GM20000 (cell line): ENCODE measurements around the gene CTPS2.
"Not testable (repeated sequence)": the region's sequence is repeated elsewhere in the genome, so short reads cannot be mapped to it uniquely, and the experiment has no call there.

Experiments
- DNase-seq: peaks from one replicate; pipeline ENCODE4 v3.0.0; 2012; ENCODE audit warnings: low spot score
- CTCF ChIP-seq: IDR thresholded peaks from 2 replicates; pipeline ENCODE4 v1.5.1; 2012; ENCODE audit warnings: mild to moderate bottlenecking, control low read depth; ENCODE audit errors: extremely low read depth, missing control alignments

CTPS2 gene

DNA sequence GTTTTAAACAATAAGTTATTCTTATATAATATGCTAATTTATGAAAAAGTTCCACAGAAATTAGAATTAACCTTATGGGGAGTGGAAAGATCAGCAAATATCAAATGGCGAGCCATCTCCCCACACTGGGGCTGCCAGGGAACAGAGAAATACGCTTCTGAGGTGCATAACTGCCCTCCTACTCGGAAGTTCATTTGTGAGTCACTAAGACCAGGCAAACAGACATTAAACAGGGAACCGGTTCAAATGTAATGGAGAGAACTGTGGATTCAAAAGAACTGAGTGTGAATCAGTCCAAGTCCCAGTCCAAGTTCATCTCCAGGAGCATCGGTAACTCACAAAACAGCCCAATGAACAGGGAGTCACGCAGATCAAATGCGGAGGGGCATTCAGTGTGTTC, 73.9 kb downstream of the CTPS2 start:
- TF ChIP-seq CTCF = no peak
- DNase-seq = no peak

DNA sequence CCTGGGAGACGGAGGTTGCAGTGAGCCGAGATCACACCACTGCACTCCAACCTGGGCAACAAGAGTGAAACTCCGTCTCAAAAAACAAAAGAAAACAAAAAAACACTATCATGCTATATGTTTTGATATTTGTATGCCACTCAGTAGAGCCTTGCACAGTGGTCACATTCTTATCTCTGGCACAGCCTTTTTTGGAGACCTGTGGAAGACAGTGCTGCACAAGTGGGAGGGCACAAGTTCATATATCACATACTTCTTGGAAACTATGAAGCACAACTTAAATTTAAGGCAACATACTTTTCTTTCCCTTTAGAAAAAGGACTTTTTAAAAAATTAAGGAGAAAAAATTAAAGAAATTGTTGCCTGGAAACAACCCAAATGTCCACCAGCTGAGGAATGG, 76.9 kb downstream of the CTPS2 start:
- no peak for DNase-seq
- no peak for TF ChIP-seq CTCF

DNA sequence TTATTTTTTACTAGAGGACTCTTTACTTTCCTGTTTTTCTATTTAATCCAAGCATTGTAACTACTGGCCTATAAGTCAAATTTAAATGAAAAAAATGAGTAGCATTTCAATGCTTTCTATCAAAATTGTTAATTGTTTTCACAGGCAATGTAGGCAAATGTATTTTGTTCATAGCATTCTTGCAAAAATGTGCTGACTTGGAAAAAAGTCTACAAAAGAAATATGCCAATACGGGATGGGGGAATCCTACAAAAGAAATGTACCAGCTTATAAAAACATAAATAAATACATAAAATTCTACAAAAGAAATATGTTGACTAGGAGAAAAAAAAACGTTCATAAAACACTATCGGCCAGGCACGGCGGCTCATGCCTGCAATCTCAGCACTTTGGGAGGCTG, 77.4 kb downstream of the CTPS2 start:
- TF ChIP-seq CTCF = no peak
- DNase-seq = no peak

DNA sequence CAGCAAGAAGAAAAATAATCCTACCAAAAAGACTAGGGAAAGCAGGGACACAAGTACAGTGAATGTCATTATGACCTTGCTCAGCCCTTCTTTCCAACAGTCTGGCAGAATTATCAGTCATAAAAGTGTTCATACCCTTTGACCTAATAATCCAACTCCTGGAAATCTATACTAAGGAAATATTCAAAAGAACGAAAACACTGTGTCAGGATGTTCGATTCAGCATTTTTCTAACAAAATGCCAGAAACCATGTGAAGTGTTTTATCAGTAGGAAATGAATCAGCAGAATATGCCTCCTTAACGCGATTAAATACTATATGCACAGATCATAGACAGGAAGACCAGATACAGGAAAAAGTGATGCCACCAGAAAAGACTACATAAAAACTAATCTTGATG, 78.7 kb downstream of the CTPS2 start:
- DNase-seq = no peak
- TF ChIP-seq CTCF = no peak

DNA sequence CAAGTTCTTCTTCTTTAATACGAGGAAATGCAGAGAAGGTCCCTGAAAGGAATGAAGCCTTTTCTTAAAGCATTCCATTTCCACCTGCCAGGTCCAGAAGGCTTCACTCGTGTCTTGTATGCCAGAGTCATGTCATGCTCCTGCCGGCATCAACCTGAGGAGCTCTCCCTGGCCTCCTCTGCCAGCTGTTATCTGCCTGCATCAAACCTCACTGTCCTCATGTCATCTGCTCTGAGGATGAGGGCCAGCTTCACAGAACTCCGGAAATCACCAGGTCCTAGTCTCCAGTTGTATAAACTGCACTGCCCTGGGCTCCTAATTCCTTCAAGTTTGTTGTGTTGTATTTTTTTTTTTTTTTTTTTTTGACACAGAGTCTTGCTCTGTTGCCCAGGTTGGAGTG, 82.6 kb downstream of the CTPS2 start:
- no peak for DNase-seq
- TF ChIP-seq CTCF = no peak

GRCh38 chrX:16628946-16629595, 83.4 kb downstream of the CTPS2 start:
- TF ChIP-seq CTCF = no peak
- no peak for DNase-seq

- not testable (repeated sequence) for DNase-seq
Observed at GRCh38 chrX:16628511-16628910, 84.0 kb downstream of the CTPS2 start.

GRCh38 chrX:16619024-16619423, 93.4 kb downstream of the CTPS2 start:
- no peak for DNase-seq
- no peak for TF ChIP-seq CTCF
